Measurements from ENCODE around the gene ATAD5.

DNA sequence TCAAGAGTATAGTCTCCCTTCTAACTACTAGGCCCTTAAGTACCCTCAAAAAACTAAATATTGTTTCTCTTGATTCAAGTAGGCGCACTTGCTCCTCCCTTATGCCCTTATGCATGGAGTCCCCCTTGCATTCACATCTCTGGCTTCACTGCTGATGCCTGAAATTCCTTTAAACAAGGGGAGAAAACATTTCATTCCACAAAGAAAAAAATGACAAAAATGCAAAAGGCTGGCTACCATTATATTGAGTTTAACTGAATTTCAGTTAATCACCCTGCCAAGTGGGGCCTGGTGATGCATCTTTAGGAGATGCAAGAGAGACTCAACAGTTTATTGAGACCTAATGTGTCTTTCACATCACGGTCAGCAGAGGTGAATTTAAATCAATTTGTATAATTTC, 42.8 kb upstream of the ATAD5 start:
- TF ChIP-seq, protein P1, sequence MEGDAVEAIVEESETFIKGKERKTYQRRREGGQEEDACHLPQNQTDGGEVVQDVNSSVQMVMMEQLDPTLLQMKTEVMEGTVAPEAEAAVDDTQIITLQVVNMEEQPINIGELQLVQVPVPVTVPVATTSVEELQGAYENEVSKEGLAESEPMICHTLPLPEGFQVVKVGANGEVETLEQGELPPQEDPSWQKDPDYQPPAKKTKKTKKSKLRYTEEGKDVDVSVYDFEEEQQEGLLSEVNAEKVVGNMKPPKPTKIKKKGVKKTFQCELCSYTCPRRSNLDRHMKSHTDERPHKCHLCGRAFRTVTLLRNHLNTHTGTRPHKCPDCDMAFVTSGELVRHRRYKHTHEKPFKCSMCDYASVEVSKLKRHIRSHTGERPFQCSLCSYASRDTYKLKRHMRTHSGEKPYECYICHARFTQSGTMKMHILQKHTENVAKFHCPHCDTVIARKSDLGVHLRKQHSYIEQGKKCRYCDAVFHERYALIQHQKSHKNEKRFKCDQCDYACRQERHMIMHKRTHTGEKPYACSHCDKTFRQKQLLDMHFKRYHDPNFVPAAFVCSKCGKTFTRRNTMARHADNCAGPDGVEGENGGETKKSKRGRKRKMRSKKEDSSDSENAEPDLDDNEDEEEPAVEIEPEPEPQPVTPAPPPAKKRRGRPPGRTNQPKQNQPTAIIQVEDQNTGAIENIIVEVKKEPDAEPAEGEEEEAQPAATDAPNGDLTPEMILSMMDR (IDR thresholded peaks at IDR 0.05; ENCODE audit: insufficient read depth, low read length, poor library complexity, severe bottlenecking), result no peak
- TF ChIP-seq EZH2phosphoT487 (conservative IDR thresholded peaks at IDR 0.05; ENCODE audit: low read length), result no peak
